ENCODE data around the gene KATNB1.
"Not testable (repeated sequence)": the region's sequence is repeated elsewhere in the genome, so short reads cannot be mapped to it uniquely, and the experiment has no call there.

The KATNB1 gene

GRCh38 chr16:57701759-57702371, 33.7 kb upstream of the KATNB1 start:
- no peak for DNase-seq (ENCODE audit: low spot score)

GRCh38 chr16:57703416-57704010, 32.1 kb upstream of the KATNB1 start:
- no peak for DNase-seq (ENCODE audit: low spot score)

DNA sequence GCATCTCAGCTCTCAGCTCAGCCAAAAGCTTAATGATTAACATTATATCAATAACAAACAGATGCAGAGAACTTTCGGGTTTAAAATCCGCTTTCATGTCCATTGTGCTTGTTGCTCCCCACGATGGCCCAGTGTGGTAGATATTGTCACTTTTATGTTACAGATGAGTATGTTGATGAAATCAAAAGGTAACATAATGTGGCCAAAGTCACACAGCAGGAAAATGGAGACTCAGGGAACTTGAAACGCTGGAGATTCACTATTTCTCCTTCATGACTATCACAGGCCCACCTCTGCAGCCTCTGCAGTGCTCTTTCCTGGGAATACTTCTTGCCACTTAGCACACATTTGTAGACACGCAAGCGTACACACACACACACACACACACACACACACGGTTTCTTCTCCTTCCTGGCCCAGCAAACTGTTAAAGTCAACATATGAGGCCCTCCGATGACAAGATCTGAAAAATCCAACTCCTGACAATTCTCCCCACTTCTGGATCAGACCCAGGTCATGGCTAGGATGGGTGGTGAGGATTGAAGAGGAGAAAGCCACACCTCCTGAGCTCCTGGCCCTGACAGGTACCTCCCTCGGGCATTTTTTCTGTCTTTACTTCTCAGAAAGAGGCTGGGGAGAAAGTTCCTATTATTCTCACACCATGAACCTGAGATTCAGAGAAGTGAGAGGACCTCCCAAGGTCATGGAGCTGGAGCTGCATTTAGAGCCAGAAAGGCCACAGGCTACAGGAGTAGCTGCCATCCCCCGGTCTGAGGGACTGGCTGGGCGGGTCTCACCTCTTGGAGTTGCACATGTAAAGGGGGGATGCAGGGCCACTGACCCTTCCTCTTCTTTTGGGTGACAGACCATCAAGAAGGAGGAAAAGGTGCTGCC, 31.3 kb upstream of the KATNB1 start:
- DNase-seq (ENCODE audit: low spot score), result no peak

DNA sequence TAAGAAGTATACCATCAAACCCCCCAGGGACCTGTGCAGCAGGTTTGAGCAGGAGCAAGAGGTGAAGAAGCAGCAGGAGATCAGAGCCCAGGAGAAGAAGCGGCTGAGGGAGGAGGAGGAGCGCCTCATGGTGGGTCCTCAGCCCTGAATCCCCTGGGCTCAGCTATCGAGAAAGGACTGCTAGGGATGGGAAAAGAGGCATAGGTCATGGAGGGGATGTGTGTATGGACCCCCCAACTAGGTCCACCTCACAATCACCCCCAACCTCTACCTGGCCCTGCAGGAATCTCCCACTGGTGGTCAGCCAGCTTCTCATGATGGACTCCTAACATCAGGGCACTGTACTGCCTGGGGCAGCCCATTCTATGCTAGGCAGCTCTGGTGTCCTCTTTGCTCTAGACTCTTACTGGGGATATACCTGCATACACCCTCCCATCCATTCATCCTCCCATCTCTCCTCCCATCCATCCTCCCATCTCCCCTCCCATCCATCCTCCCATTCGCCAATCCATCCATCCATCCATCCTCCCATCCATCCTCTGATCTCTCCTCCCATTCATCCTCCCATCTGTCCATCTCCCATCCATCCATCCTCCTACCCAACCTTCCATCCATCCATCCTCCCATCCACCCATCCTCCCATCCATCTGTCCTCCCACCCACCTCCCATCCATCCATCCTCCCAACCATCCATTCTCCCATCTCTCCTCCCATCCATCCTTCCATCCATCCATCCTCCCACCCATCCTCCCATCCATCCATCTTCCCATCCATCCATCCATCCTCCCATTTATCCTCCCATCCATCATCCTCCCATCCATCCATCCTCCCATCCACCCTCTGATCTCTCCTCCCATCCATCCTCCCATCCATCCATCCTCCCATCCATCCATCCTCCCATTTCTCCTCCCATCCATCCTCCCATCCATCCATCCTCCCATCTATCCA, 30.4 kb upstream of the KATNB1 start:
- DNase-seq (ENCODE audit: low spot score), result no peak

DNA sequence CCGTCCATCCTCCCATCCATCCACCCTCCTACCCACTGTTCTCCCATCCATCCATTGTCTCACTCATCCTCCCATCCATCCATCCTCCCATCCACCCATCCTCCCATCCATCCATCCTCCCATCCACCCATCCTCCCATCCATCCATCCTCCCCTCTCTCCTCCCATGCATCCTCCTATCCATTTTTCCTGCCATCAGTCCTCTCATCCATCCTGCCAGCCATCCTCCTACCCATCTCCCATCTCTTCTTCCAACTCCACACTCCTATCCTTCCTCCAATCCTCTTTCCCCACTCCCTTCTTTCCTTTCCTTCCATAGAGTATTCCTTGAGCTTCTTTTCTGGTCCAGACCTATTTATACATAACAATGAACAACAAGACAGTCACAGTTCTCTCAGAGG, 28.9 kb upstream of the KATNB1 start:
- DNase-seq (ENCODE audit: low spot score), result no peak

- no peak for DNase-seq (ENCODE audit: low spot score)
Measured at GRCh38 chr16:57707331-57707730, 28.2 kb upstream of the KATNB1 start.

- DNase-seq (ENCODE audit: low spot score), result no peak
Measured at GRCh38 chr16:57708168-57708567, 27.4 kb upstream of the KATNB1 start.

DNA sequence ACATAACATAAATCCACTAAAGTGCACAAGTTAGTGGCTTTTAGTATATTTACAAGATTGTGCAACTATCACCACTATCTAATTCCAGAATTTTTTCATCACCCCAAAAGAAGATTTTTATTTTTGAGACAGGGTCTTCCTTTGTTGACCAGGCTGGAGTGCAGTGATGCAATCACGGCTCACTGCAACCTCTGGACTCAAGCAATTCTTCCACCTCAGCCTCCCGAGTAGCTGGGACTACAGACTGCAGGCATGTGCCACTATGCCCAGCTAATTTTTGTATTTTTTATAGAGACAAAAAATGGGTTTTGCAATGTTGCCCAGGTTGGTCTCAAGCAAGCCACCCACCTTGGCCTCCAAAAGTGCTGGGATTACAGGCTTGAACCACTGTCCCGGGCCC, 25.9 kb upstream of the KATNB1 start:
- DNase-seq (ENCODE audit: low spot score), result no peak

DNA sequence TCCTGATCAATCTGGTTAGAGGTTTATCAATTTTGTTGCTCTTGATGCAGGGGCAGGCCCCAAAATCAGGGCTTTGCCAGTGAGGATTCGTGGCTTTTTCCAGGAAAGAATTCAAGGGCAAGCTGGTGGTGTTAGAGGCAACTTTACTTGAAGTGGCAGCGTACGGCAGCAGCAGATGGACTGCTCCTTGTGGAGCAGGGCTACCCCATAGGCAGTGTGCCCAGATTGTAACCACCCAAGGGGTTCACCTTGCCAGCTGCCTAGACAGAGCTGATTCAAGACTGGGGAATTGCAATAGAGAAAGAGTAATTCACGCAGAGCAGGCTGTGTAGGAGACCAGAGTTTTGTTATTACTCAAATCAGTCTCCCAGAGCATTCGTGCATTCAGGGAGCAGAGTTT, 24.2 kb upstream of the KATNB1 start:
- no peak for DNase-seq (ENCODE audit: low spot score)

DNA sequence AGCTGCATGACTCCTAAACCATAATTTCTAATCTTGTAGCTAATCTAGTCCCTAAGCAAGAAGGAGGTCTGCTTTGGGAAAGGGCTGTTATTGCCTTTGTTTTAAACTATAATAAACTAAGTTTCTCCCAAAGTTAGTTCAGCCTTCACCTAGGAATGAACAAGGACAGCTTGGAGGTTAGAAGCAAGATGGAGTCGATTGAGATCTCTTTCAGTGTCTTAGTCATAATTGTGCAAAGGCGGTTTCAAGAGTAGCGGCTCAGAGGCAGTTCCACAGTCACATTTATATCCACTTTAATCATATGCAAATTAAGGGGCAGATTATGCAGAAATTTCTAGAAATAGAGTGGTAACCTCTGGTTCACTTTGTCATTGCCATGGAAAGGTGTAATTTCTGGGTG, 23.6 kb upstream of the KATNB1 start:
- no peak for DNase-seq (ENCODE audit: low spot score)

DNA sequence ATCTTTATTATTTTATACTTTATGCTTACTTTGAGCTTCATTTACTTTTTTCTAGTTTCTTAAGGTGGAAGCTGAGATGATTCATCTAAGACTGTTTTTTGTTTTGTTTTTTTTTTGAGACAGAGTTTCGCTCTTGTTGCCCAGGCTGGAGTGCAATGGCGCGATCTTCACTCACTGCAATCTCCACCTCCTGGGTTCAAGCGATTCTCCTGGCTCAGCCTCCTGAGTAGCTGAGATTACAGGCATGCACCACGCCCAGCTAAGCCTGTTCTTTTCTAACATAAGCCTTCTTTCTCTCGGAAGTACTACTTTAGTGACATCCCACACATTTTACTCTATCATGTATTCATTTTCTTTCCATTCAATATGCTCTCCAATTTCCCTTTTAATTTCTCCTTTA, 23.0 kb upstream of the KATNB1 start:
- not testable (repeated sequence) for DNase-seq (ENCODE audit: low spot score)

- no peak for DNase-seq (ENCODE audit: low spot score)
Measured at GRCh38 chr16:57713596-57713995, 22.0 kb upstream of the KATNB1 start.

- no peak for DNase-seq (ENCODE audit: low spot score)
Measured at GRCh38 chr16:57714047-57714446, 21.5 kb upstream of the KATNB1 start.

GRCh38 chr16:57720142-57720575, 15.4 kb upstream of the KATNB1 start:
- peak; percentile 47 for DNase-seq (ENCODE audit: low spot score)

- no peak for DNase-seq (ENCODE audit: low spot score)
Measured at GRCh38 chr16:57721356-57722209, 14.0 kb upstream of the KATNB1 start.

GRCh38 chr16:57722210-57722499, 13.4 kb upstream of the KATNB1 start:
- DNase-seq (ENCODE audit: low spot score), result no peak

GRCh38 chr16:57722651-57723050, 12.9 kb upstream of the KATNB1 start:
- DNase-seq (ENCODE audit: low spot score), result no peak

DNA sequence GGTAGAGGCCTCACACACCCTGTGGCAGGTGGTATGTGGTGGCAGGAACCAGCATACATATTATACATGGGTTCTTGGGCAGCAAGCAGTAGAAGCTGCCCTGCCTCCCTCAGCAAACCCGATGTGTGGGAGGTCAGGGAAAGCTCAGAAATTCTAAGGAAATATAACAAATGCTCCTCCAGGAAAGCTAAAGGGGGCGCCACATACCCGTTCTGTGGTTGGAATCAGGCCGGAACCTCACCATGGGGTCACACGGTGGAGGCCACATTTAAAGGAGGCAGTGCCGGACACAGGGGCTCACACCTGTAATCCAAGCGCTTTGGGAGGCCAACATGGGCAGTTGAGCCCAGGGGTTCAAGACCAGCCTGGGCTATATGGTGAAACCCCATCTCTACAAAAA, 12.4 kb upstream of the KATNB1 start:
- DNase-seq (ENCODE audit: low spot score), result no peak

DNA sequence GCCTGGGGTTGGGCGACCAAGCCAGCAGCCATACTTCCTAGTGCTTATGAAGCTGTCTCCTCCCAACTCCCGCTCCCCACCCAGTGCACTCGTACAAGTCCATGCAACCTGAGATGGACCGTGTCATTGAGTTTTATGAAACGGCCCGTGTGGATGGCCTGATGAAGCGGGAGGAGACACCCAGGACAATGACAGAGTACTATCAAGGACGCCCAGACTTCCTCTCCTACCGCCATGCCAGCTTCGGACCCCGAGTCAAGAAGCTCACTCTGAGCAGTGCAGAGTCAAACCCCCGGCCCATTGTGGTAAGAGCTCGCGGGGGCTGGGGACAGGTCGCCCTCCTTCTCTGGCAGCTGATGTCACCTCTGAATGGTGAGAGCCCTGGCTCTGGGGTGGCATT, 11.0 kb upstream of the KATNB1 start:
- DNase-seq (ENCODE audit: low spot score), result no peak

DNA sequence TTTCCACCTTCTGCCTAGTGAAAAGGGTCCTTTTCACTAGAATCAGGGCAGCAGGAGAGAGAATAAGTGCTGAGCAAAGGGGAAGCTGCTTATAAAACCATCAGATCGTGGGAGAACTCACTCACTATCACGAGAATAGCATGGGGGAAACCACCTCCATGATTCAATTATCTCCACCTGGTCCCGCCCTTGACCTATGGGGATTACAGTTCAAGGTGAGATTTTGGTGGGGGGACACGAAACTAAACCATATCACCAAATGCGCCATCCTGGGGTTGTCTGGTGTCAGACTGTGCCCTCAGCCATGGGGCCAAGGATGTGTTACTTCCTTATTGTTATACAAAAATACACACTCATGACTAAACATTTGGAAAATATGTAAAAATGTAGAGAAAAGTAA, 10.4 kb upstream of the KATNB1 start:
- no peak for DNase-seq (ENCODE audit: low spot score)

DNA sequence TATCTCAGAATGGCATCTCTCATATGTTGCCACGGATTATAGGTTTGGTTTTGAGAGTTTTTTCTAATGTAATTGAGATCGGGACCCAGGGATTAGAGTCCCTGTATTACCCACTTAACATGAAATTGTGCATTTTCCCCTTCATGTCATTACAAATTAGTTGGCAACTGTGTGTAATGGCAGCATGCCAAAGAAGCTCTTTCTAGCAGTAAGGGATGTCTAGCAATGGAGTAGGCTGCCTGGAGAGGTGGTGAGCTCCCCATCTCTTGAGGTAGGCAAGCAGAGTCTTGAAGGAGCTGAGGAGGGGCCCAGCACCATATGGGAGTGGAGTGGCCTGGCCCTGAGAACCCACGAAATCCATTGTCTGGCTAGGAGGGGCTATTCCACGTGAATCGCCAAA, 10.0 kb upstream of the KATNB1 start:
- no peak for DNase-seq (ENCODE audit: low spot score)

Data from activated CD4-positive, alpha-beta T cell treated with anti-CD3 and anti-CD28 coated beads, Interleukin-2, Interleukin-4, amounts not matched to agents 100 ng/mL and 50 ng/mL, durations not matched to agents 16 hours and 8 hours (primary cell).